Stimulated activated CD8-positive, alpha-beta memory T cell treated with anti-CD3 and anti-CD28 coated beads, Interleukin-4, amount 100 ng/mL, for 1 hour (primary cell): Measurements from ENCODE around the gene GABRD.

Experiments
- DNase-seq, 2 donors: peaks; one replicate each; pipeline ENCODE4 v3.0.0-alpha.2; 2020; ENCODE audit warnings: low read depth in 2 of 2, low spot score in 1 of 2

GABRD gene

DNA sequence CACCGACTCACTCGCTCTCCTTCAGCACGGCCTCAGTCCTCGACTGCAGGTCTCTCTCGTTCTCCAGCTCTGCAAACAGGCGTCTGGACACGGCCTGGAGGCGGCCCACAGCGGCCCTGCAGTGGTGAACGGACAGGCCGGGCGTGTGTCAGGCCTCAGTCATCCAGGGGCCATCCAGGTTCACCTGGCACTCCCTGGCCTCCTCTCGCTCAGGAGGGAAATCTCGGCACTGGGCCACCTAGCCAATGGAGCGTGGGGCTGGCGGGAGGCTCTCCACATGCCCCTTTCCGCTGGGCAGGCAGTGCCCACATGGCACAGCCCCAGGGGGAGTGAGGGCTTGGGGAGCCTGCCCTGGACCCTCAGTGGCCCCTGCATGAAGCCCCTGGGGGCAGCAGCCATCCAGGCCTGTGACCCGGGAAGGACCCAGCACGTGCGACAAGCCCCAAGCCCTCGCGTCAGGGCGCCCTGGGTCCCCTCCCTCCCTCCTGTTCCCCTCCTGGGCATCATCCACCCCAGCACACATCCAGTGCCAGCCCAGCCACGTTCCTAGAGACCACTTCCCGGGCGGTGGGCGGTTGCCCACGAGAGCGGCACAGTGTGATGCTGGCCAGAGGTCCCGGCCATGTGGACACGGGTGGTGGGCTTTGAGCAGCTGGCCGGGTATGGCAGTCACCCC is 33.6 kb upstream of the GABRD start:
- no peak for DNase-seq

DNA sequence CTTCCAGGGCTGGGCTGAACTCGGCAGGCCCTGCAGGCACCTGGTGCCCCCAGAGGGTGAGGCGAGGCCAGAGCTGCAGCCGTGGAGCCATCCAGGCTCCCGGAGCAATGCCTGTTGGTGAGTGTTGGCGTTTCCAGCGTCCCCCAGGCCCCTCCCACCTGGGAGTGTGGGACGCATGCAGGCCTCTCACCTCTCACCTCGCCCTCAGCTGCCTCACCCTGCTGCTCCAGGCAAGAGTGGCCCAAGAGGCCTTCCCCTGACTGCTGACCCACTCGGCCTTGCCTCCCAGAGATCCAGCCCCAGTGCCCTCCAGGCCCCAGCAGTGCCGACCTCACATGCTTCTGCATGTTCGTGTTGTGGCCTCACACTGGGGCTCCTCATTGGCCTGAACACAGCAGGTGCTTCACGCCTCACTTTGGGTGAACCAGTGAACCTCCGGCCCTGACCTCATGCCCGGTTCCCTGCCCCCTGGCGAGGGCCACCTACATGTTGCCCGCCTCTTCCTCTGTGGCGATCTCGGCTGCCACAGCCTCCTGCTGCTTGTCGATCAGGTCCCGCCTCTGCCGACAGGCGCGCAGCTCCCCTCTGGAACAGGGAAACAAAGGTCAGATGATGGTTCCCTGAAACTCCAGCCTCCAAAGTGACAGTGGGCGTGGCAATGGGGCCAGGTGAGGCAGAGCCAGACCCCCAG is 32.5 kb upstream of the GABRD start:
- no peak for DNase-seq

DNA sequence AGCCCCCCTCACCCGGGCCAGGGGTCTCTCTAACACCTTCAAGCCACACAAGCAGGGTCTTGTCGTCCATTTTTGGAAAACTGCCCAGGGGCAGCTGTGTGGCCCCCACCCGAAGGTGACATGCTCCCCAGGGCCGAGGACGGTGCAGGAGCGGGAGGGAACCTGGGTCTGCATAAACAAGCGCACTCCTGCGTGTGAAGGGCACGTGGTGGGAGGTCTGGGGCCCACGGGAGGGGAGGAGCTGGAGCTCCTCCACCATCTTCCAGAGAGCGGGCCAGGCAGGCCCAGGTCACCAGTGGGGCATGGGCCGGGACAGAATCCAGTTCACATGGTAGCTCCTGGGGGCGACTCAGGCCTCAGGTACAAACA is 32.0 kb upstream of the GABRD start:
- DNase-seq: no peak

DNA sequence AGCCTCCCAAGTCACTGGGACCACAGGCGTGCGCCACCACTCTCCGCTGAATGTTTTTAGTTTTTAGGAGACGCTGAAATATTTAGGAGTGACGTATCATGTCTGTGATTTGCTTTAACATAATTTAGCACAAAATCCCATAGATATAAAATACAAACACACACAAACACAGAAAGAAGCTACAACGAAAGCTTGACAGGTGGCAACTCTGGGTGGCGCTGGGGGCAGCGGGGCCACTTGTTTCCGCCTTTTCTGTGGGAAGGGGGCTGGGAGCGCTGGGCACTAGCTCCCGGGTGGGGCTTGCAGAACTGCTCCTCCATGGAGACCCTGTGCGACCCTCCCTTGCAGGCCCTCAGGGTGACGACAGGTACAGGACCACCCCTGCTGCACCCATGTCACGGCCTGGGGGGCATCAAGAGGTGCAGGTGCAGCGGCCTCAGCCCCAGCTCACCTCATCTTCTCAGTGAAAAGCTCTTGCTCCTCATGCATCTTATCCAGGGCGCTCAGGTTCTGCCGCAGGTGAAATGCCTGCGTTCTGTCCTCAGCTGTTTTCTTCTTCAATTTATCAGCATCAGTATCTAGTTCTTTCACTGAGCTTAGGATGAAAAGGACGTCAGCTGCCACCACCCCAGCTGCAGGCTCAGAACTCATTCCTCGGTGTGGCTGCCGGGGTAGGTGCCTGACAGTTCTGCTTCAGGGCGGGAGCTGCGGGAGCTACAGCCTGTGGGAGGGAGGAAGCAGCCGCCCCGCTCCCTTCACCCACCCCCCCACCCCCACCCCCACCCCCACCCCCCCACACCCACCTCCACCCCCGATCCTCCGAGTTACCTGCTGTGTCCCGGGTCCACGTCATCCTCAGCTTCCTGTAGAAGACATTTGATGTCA is 30.8 kb upstream of the GABRD start:
- no peak for DNase-seq

DNA sequence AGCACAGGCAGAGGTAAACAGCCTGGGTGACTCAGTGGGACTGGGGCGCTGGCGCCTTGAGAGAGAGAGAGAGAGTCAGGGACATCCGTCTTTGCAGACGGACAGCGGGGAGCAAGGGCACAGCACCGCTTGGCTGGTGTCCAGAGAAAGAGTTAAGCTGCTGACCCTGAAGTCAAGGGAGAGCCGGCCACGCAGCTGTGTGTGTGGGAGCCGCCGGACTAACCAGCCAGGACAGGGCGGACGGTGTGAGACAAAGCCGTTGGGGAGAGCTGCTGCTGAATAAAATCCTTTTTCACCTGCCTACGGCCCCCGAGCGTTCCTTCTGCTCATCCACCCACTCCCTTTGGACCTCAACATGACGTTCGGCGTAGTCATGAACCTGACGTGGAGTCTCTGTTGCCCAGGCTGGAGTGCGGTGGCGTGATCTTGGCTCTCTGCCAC is 30.0 kb upstream of the GABRD start:
- no peak for DNase-seq

DNA sequence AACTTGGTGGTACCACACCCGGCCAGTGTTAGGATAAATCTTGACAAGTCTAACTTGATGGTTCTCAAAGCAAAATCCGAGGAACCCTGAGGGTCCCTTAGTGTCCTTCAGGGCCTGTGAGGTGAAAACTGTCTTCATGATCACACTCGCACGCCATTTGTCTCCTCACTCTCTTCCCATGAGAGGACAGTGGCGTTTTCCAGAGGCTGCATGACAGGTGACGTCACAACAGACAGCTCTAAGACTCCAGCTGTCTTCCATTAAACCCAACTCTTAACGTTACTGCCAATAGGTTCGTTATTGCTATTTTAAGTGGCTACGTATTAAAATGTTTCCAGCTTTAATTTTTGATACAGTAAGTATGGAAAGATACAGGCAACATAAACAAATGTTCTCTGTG is 29.4 kb upstream of the GABRD start:
- DNase-seq: no peak

DNA sequence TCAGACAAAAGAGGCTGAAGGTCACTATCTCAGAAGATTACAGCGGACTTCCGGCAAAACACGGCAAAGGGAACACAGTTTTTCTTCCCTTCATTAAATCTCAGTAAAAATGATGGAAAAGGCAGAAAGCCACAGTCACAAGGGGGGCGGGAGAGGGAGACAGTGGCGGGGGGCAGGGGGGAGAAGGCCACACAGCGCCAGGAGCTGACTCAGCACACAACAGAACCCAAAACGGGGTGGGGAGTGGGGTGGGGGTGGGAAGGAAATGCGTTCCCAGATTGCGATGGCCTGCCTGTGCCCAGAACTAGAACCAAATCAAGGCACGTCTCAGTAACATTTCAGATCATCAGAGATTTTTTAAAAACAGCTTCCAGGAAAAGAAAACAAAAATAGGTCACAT is 28.9 kb upstream of the GABRD start:
- no peak for DNase-seq

DNA sequence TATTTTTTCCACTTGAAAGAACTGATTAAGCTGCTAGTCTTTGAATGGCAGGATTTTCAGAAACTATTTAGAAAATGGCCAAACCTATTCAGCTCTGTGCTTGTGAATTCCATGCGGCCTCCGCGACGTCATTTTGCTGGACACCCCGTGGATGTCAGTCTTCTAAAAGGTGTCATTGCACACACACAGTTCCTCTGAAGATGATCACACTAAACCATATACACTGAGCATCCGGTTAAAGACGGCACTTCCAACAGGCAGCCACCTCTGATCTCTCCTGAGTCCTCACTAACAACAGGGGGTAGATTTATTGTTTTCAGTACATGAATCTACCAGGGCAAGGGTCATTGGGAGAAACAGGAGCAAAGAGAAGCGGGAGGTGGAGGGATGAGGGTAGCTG is 24.6 kb upstream of the GABRD start:
- DNase-seq: no peak

DNA sequence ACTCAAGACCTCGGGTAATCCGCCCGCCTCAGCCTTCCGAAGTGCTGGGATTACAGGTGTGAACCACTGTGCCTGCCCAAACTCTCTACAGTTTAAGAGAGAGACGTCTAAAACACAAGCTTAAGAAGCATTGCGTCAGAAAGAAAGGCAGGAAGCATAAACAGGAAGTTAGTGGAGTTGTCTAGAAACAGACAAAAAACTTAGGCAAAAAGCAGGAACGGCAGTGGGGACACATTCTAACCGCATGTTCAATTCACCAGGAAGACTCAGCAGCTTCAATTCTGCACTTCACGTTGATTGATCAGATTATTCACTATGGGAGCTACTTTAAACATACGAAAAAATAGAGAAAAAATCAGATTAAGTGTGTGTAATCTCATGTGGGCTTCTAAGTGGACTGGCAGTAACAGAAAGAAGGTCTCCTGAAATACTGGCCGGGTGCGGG is 22.9 kb upstream of the GABRD start:
- no peak for DNase-seq

DNA sequence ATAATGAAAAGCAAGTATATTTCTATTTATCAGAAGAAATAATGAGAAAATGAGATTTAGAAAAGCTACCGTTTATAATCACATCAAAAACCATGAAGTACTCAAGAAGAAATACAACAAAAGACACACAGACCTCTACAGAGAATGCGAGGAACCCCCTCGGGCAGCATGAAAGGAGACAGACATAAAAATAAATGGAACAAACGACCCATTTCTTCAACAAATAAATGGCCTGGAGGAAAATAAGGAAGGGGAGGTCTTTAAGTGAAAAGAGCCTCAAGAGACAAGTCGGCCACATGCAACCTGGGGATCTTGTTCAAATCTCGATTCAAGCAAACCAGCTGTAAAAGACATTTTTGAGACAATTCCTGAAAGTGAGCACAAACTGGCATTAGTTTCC is 21.6 kb upstream of the GABRD start:
- DNase-seq: no peak

DNA sequence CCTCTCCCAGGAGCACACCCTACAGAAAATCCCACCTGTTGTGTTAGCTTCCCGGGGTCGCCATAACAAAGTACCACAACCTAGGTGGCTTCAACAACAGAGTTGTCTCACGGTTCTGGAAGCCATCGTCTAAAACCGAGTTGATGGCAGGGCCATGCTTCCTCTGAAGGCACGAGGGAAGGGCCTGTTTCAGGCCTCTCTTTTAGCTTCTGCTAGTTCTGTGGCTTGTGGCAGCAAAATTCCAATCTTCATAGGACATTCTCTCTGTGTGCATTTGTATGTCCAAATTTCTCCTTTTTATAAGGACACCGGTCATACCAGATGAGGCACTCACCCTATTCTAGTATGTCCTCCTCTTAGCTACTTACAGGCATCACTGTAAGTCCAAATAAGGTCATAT is 18.7 kb upstream of the GABRD start:
- DNase-seq: no peak

DNA sequence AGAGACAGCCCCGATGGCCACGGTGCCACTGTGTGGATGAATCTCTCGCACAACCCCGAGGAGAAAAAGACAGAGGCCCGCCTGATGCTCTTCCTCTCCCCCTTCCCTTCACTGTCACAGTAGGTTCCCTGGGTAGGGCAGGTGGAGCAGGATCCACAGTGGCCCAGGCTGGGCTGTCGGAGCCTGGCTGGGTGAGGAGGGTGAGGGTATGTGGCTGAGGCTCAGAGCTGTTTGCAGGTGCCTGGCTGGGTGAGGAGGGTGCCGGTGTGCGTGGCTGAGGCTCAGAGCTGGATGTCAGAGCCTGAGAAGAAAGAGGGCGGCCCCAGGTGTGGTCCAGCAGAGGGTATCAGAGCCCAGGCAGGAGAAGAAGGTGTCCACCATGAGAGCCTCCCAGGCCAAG is 18.3 kb upstream of the GABRD start:
- no peak for DNase-seq

DNA sequence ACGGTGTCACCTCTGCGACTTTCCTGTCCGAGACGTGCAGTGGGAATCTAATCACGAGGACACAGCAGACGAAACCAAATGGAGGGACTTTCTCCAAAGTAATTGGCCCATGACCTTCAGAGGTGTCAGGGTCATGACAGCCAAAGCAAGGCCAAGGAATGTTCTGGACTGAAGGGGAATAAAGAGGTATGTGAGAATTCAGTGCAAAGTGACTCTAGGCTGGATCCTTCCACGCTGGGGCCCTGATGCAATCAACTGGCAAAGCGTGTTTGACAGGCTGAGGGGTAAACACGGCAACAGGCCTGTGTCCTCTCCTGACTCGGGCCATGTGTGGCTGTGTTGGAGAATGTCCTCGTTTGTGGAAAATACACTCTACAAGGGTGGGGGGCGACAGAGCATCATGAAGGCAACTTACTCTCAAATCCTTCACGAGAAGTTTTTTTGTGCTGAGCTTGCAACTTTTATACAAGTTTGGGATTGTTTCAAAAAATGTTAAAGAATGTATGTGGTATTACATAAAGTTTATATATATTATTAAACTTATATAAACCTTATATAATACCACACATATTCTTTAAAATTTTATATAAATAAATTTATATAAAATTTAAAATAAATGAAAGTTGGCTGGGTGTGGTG is 17.3 kb upstream of the GABRD start:
- no peak for DNase-seq

DNA sequence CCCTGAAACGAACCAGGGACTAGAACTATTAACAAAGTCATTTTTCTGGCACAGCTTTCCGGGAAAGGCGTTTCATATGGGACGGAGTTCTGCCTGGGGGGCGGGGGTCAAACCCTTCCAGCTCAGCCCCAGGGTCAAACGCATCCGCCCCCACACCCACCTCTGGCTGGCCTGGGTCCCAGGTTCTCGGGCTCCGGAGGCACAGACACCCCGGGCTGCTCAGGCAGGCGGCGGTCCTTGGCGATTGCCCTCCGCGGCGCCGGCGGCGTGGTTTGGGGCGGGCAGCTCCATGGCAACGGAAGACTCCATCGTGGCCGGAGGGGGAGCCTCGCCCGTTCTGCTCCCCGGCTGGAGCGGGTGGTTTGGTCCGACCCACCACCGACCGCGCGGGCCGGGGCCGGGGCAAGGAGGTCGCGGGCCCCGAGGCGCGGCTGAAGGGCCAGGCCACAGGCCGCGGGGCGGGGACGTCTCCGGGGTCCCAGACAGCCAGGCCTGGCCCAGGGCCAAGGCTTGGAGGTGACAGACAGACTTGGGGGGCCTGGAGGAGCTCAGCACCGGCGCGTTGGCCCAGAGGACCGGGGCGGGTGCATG is 15.5 kb upstream of the GABRD start, which contains the start of gene CFAP74:
Gene CFAP74 (minus strand): TSS at position 246 of the 591 bp plus-strand sequence. CDS start 12,830 bp downstream, outside the sequence.
- DNase-seq: no peak

DNA sequence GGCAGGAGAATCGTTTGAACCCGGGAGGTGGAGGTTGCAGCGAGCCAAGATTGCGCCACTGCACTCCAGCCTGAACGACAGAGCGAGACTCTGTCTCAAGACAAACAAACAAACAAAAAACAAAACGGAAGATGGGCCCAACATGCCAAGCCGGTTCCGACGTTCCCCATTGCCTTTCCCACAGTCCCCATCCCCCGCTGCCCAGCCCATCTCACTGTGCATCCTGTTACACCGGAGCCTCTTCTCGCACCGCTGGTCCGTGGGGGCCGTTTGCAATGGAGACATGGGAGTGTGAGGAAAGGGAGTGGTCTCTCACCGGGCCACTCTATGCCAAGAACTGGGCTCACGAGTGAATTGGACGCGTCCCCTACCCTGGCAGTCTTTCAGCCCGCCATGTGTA is 14.3 kb upstream of the GABRD start:
- no peak for DNase-seq

DNA sequence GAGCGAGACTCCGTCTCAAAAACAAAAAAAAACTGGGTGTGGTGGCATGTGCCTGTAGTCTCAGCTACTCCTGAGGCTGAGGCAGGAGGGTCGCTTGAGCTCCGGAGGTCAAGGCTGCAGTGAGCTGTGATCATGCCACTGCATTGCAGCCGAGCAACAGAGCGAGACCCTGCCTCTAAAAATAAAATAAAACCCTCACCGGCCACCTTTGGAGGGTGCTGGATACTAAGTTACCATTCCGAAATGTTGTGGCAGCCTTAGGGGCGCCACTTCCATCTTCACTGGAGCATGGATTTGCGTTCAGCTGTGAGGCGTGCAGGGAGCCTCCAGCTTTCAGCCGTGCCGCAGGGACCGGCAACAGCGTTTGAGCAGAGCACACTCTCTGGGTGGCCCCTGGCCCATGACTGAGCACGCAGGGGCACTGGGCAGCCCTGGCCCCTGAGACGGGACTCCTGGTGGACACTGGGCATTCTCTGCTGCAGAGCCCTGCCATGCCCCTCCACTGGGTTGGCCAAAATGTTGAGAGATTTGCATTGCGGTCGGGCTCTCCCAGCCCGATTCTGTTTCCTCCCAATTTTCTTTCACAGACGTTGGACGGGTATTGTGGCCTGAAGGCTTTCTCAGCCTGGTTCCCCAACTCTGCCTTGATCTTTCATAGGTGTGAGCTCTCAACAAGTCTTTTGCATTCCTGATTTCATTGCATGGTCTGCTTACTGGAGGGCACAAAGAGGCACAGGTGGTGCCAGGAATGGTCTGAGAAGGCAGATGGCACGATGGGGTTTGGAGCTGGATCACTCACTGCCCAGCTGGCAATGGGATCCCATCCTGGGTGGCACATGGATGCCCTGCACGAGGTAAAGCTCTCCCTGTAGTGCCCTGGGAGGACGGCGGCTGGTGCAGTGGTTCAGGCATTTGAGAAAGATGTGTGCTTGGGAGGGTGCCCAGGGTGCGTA is 9.8 kb upstream of the GABRD start:
- DNase-seq: no peak

DNA sequence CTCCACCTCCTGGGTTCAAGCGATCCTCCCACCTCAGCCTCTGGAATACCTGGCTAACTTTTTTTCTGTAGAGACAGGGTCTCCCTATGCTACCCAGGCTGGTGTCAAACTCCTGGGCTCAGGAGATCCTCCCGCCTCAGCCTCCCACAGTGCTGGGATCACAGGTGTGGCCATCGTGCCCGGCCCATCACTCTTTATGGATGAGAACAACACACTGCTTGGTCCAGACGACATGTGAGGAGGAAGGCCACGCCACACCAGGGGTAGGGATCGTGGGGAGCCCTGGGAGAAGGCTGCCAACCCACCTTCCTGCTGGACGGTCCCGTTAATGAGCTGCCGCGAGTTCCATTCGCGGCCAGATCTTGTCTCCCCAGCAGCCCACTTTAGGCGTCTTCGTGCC is 5.0 kb upstream of the GABRD start:
- DNase-seq: no peak

DNA sequence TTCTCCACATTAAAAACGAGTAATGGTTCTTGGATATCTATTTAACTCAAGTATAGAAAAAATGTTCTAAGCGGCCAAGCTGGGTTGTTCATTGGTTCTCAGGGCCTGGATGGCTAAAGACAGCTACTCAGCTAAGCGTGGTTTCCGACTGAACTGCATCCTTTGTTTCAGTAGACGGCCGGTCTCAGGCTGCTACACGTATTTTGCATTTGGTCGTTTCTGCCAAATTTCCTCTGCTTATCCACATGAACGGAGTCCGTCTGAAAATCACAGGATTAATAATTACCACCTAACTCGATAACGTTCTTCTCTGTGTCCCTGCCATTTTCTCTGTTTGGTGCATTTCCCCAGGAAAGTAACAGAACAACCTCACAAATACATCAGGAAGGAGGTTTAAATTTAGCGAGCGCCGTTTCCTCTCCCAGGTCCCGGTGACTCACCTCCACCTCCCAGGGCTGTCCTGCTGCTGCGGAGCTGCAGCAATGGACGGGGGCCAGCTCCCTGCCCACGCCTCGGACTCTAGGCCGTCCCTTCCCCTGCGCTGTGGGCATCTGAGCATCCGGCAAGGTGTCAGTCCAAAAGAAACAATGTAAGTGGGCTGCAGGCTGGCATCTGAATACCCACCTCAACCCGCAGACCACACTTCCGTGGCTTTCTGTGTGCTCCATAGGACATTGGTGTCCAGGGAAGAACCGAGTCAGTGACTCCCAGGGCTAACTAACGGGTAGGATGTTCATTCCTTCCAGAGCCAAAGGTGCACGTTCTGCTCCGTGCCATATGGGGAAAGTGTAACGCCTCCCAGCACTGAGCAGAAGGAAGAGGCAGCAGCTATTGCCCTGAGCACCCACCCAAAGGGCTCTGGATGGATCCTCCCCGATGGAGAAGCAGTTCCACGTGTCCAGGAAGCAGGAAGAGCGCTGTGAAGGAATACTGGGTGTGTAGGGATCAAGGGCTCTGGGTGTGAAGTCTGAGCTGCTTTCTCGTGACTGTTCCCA is 4.1 kb upstream of the GABRD start:
- no peak for DNase-seq

DNA sequence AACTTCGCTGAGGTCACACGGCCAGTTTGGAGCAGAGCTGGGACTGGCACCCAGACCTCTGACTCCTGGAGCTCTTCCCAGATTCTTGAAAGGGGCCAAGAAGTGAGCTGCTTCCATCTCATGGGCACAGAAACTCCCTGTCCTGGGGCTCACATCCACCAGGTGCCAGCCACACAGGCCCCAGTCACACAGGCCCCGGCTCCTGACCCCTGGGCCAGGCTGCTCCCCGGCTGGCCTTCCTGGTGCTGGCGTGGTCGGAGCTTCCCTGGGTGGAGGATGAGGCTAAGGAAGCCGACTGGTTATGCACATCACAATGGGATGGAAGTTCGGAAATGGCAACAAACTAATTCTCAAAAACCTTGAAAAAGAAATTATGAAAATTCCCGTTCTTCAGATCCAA is 3.0 kb upstream of the GABRD start:
- DNase-seq: no peak
